ENCODE measurements around the gene TRIM71.

GRCh38 chr3:32859604-32860237, 41.9 kb downstream of the TRIM71 start:
- TF ChIP-seq CTCF (IDR thresholded peaks at IDR 0.05; ENCODE audit: insufficient read depth, low read length, poor library complexity, severe bottlenecking) (no peak), EZH2phosphoT487 (conservative IDR thresholded peaks at IDR 0.05; ENCODE audit: low read length) (no peak)
